GM18526 (cell line): ENCODE data around the gene LRRC4C.

Experiments used
- POLR2A ChIP-seq: IDR thresholded peaks from 3 replicates; pipeline ENCODE4 v1.6.1; 2011; ENCODE audit not compliant: insufficient read length; ENCODE audit errors: extremely low read depth

Gene LRRC4C

GRCh38 chr11:41459465-41460401 is at the start of gene LRRC4C:
Gene LRRC4C, minus strand, starts transcription at chr11:41459652.
- no peak for TF ChIP-seq POLR2A

- no peak for TF ChIP-seq POLR2A
Measured at GRCh38 chr11:41508121-41508520, 48.7 kb upstream of the LRRC4C start.

GRCh38 chr11:41499429-41499828 is 40.0 kb upstream of the LRRC4C start:
- no peak for TF ChIP-seq POLR2A

- TF ChIP-seq POLR2A = no peak
Measured at GRCh38 chr11:41498726-41499125, 39.3 kb upstream of the LRRC4C start.

GRCh38 chr11:41497974-41498373 is 38.5 kb upstream of the LRRC4C start:
- TF ChIP-seq POLR2A = no peak

GRCh38 chr11:41494716-41495115 is 35.3 kb upstream of the LRRC4C start:
- TF ChIP-seq POLR2A = no peak

GRCh38 chr11:41486424-41486823 is 27.0 kb upstream of the LRRC4C start:
- TF ChIP-seq POLR2A = no peak

- TF ChIP-seq POLR2A = no peak
Measured at GRCh38 chr11:41483956-41484355, 24.5 kb upstream of the LRRC4C start.

- TF ChIP-seq POLR2A = no peak
Measured at GRCh38 chr11:41479179-41479578, 19.7 kb upstream of the LRRC4C start.

- no peak for TF ChIP-seq POLR2A
Measured at GRCh38 chr11:41461057-41461681, 1.7 kb upstream of the LRRC4C start.

GRCh38 chr11:41458641-41459040 is 811 bp downstream of the LRRC4C start:
- TF ChIP-seq POLR2A = no peak

- TF ChIP-seq POLR2A = no peak
Measured at GRCh38 chr11:41458154-41458553, 1.3 kb downstream of the LRRC4C start.

- no peak for TF ChIP-seq POLR2A
Measured at GRCh38 chr11:41457216-41458014, 2.0 kb downstream of the LRRC4C start.

- TF ChIP-seq POLR2A = no peak
Measured at GRCh38 chr11:41456269-41456668, 3.2 kb downstream of the LRRC4C start.

GRCh38 chr11:41451011-41451410 is 8.4 kb downstream of the LRRC4C start:
- TF ChIP-seq POLR2A = no peak
